Activated T-helper 1 cell treated with anti-CD3 and anti-CD28 coated beads, Interleukin-12 subunit alpha, Interleukin-12 subunit beta, Interleukin-2, Interleukin-4 antibody, amounts not matched to agents 30 ng/mL and 10 ng/mL and 1 ng/mL, durations not matched to agents 14 hours and 24 hours and 36 hours (primary cell): Measurements from ENCODE around the gene USP32. TPM values are rescaled to one million over a fixed set of nuclear protein-coding genes. Genes with fewer than 3 reads are reported as not detected.

Source experiments
- DNase-seq: peaks from one replicate; pipeline ENCODE4 v3.0.0; 2021; ENCODE audit warnings: low spot score
- H3K27ac Mint-ChIP-seq: one replicate; pipeline ENCODE4 v1.8.0; 2021; ENCODE audit warnings: mild to moderate bottlenecking, mixed read lengths
- H3K27me3 Mint-ChIP-seq: one replicate; pipeline ENCODE4 v1.8.0; 2022; ENCODE audit warnings: mild to moderate bottlenecking, moderate library complexity, mixed read lengths; ENCODE audit not compliant: insufficient read depth
- H3K36me3 Mint-ChIP-seq: one replicate; pipeline ENCODE4 v1.8.0; 2021; ENCODE audit warnings: low read depth, mixed read lengths
- H3K4me1 Mint-ChIP-seq: one replicate; pipeline ENCODE4 v1.8.0; 2021; ENCODE audit warnings: low read depth, mixed read lengths
- H3K4me3 Mint-ChIP-seq: one replicate; pipeline ENCODE4 v1.8.0; 2021; ENCODE audit warnings: mild to moderate bottlenecking, moderate library complexity, mixed read lengths
- H3K9me3 Mint-ChIP-seq: one replicate; pipeline ENCODE4 v1.8.0; 2021; ENCODE audit warnings: mixed read lengths
- intact Hi-C: fragments of 100-400 bp; cut with micrococcal nuclease; formaldehyde crosslinking; loops from one replicate; pipeline ENCODE4 v1.15.1; 2024
- total RNA-seq: library from RNA; stranded (reverse); gene quantifications from 2 replicates; pipeline ENCODE4 v1.2.3, GENCODE V29; 2022

USP32 gene
- total RNA-seq, 1 donor from 2014 or later: 30.5 TPM

DNA sequence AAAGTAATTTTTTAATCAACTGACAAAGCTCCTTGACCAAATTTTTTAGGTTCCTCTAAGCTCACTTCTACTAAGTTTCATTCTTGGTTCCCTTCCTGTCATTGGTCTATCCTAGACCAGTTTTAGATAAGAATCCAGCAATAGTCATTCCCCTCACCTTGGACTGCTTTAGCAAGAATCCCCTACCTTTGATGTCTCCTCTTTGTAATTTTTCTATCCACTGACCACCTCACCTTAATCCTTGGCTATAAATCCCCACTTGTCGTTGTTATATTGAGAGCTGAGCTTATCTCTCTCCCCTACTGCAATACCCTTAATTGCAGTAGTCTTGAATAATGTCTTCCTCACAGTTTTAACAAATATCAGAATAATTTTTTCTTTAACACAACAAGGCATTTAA, 107.2 kb downstream of the USP32 start:
- no peak for DNase-seq
- Mint-ChIP-seq H3K4me3 (no peak overlapping the region), H3K27me3 (no peaks in the 10 kb centered on the region), H3K27ac (no peak overlapping the region), H3K9me3 (no peaks in the 10 kb centered on the region), H3K4me1 (no peaks in the 10 kb centered on the region), H3K36me3 (peaks cover 8% of the 10 kb centered on the region)
- intact Hi-C loops: no loop called here

DNA sequence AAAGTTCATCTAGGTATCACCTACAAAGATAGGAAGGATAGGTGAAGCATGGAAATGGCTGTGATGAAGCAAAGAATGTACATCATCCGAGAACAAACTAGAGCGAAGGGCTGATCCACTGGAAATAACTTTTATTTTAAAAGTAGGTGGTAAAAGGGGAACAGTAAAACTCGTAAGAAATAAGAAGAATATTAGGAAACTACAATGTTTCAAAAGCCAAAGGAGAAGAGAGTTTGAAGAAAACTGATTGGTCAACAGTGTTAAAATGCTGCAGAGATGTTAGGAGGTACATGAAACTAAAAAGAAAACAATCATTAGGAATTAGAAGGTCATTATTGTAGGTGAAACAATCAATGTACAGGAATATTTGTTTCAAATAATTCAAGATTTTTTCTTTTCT, 108.1 kb downstream of the USP32 start:
- intact Hi-C loops: no loop called here
- H3K9me3 Mint-ChIP-seq: no peaks in the 10 kb centered on the region
- H3K4me1 Mint-ChIP-seq: no peaks in the 10 kb centered on the region
- H3K4me3 Mint-ChIP-seq: no peak overlapping the region
- no peak for DNase-seq
- H3K27ac Mint-ChIP-seq: no peak overlapping the region
- H3K36me3 Mint-ChIP-seq: peaks cover 8% of the 10 kb centered on the region
- H3K27me3 Mint-ChIP-seq: no peaks in the 10 kb centered on the region

DNA sequence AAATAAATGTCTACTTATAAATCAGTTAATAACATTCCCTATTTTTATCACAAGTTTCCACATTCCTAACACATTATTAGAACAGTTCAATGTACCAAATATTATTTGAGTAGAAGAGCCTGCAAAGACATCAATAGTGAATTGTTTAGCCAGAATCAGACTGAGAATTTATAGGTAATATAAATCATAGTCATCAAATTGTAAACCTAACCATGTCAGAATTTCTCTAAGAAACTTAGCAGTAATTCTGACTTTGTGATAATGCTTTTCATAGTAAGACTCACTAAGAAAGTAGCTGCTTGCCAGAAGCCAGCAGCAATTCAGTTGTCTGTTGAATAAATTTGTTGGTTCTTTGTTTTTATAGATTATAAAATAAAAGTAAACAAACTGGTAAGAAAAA, 111.3 kb downstream of the USP32 start:
- Mint-ChIP-seq H3K36me3 (peaks cover 5% of the 10 kb centered on the region), H3K4me3 (no peak overlapping the region), H3K27me3 (no peaks in the 10 kb centered on the region), H3K4me1 (peaks cover 6% of the 10 kb centered on the region), H3K27ac (no peak overlapping the region), H3K9me3 (no peaks in the 10 kb centered on the region)
- intact Hi-C loops: no loop called here
- DNase-seq: no peak

DNA sequence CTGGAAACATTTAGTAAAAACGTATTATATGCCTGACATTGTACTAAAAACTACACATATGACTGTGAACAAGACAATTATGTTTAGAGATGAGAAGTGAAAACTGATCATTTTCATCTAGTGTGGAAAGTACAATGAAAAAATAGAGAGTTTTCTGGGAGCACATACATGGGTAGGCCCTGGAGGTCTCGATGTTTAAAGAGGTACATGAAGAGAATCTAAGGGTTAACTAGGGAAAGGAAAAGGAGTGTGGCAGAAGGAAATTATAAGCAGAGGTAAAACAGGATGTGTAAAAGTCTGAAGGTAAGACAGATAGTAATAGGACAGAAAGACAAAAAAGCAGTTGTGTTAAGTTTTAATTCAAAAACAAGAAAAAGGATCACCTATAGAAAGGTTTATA, 113.7 kb downstream of the USP32 start:
- Mint-ChIP-seq H3K36me3 (peaks cover 1% of the 10 kb centered on the region), H3K9me3 (no peaks in the 10 kb centered on the region), H3K27me3 (no peaks in the 10 kb centered on the region), H3K4me3 (no peak overlapping the region), H3K27ac (no peak overlapping the region), H3K4me1 (peaks cover 6% of the 10 kb centered on the region)
- intact Hi-C loops: no loop called here
- DNase-seq: no peak

DNA sequence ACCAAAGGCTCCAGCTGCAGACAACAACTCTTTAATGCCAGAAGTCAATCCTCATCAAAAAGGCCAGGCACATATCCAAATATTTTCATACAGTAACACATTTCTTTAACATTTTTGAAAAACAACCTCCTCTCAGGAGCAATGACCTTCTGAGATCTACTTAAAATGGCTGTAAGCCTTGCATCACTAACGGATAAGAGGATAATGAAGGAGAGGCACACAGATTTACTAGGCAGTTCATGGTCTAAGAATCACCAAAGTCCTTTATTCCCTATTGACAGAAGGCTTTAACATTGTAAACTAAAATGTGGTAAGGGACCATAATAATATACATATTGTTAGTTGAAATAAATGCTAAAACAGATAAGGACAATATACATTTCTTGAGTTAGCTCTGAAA, 114.7 kb downstream of the USP32 start:
- Mint-ChIP-seq H3K9me3 (no peaks in the 10 kb centered on the region), H3K4me1 (peaks cover 6% of the 10 kb centered on the region), H3K36me3 (peaks cover 1% of the 10 kb centered on the region), H3K27me3 (no peaks in the 10 kb centered on the region), H3K4me3 (no peak overlapping the region), H3K27ac (no peak overlapping the region)
- intact Hi-C loops: no loop called here
- no peak for DNase-seq

DNA sequence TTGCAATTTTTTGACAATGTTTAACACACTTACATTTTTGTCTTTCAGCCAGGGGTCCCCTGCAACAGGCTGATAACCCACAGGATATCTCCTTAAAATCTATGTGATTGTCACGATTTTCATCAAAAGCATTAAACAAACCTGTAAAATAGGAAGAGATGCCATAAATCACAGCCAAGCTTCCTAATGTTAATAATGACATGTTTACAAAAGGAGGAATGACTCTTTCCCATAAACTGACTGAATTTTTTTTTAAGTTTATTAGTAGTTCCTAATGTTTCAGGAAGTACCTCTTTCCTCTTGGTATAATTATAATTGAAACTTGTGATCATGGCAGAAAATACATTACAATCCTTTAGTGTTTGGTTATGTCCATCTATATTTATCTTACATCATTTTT, 122.5 kb downstream of the USP32 start:
- intact Hi-C loops: no loop called here
- no peak overlapping the region for H3K4me3 Mint-ChIP-seq
- H3K27me3 Mint-ChIP-seq: no peaks in the 10 kb centered on the region
- no peaks in the 10 kb centered on the region for H3K9me3 Mint-ChIP-seq
- no peaks in the 10 kb centered on the region for H3K36me3 Mint-ChIP-seq
- no peaks in the 10 kb centered on the region for H3K4me1 Mint-ChIP-seq
- DNase-seq: no peak
- H3K27ac Mint-ChIP-seq: no peak overlapping the region

DNA sequence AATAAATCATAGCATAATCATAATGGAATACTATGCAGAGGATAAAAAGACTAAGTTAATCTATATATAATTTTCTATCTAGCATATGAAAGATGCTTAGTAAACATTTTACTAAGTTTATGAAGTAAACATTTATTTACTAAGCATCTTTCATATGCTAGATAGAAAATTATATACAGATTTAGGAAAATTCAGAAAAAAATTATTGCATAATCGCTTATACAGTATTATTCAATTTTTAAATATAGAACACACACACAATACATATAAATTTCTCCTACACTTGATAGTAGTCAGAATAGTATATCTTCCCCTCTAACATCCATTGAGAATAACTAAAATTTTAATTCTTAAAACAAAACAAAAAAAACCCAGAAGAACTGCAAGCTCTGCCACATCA, 131.4 kb downstream of the USP32 start:
- no peaks in the 10 kb centered on the region for H3K4me1 Mint-ChIP-seq
- intact Hi-C loops: no loop called here
- H3K9me3 Mint-ChIP-seq: no peaks in the 10 kb centered on the region
- no peak overlapping the region for H3K4me3 Mint-ChIP-seq
- no peak overlapping the region for H3K27ac Mint-ChIP-seq
- DNase-seq: no peak
- H3K27me3 Mint-ChIP-seq: no peaks in the 10 kb centered on the region
- H3K36me3 Mint-ChIP-seq: peaks cover 14% of the 10 kb centered on the region

DNA sequence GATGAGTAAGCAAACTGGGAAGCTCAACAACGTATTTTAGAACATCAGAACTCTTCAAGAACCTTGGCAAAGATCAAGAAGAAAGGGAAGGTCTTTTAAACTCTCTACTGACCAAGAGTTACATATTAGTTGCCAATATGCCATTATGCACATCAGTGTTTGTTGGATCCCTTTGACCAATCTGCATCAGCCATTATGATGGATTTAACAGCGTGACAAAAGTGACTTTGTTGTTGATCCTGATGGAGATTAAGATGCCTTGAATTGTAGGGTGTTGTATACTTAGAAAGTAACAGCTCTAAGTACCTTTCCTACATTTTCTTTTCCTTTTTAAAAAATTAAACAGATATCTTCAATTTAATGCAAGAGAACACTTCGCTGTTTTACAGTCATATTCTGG, 133.6 kb downstream of the USP32 start:
- no peak overlapping the region for H3K27ac Mint-ChIP-seq
- H3K9me3 Mint-ChIP-seq: no peaks in the 10 kb centered on the region
- H3K27me3 Mint-ChIP-seq: no peaks in the 10 kb centered on the region
- no peak for DNase-seq
- intact Hi-C loops: no loop called here
- no peaks in the 10 kb centered on the region for H3K4me1 Mint-ChIP-seq
- no peak overlapping the region for H3K4me3 Mint-ChIP-seq
- H3K36me3 Mint-ChIP-seq: peaks cover 12% of the 10 kb centered on the region

DNA sequence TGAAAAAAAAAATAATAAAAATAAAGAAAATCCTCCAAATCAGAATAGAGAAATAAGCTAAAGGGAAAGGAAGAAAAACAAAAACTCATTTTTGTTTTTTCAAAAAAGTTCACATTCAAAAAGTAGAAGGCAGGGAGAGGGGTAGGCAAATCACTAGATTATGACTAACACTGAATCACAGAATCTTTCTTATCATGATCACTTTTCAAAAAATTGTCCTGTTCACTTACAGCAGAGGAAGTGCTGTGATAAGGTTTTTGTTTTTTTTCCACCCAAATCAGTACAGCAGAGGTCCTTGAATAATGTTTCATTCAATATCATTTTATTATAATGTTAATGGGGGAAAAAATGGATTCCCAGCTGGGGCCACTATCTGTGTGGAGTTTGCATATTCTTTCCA, 135.8 kb downstream of the USP32 start:
- H3K36me3 Mint-ChIP-seq: peaks cover 12% of the 10 kb centered on the region
- no peak overlapping the region for H3K4me3 Mint-ChIP-seq
- no peaks in the 10 kb centered on the region for H3K4me1 Mint-ChIP-seq
- intact Hi-C loops: no loop called here
- H3K27me3 Mint-ChIP-seq: no peaks in the 10 kb centered on the region
- no peak overlapping the region for H3K27ac Mint-ChIP-seq
- DNase-seq: no peak
- H3K9me3 Mint-ChIP-seq: no peaks in the 10 kb centered on the region

DNA sequence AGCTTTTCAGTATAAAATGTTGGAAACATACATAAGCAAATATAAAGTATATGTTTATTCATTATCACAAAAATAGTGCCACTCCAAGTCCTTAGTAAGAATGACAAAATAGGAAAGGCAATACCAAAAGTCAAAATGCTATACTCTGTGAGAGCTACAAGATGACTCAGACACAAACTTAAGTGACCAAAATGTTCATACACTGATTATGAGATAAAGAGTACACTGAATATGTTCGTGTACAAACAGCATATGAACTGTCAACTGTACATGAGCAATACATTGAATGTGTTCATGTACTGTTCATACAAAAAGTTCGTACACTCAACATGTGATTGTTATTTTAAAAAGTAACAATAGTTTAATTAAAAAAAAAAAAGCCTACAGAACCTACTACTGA, 138.9 kb downstream of the USP32 start:
- DNase-seq: no peak
- Mint-ChIP-seq H3K9me3 (no peaks in the 10 kb centered on the region), H3K36me3 (peaks cover 15% of the 10 kb centered on the region), H3K4me3 (no peak overlapping the region), H3K27me3 (no peaks in the 10 kb centered on the region), H3K4me1 (no peaks in the 10 kb centered on the region), H3K27ac (no peak overlapping the region)
- intact Hi-C loops: no loop called here

DNA sequence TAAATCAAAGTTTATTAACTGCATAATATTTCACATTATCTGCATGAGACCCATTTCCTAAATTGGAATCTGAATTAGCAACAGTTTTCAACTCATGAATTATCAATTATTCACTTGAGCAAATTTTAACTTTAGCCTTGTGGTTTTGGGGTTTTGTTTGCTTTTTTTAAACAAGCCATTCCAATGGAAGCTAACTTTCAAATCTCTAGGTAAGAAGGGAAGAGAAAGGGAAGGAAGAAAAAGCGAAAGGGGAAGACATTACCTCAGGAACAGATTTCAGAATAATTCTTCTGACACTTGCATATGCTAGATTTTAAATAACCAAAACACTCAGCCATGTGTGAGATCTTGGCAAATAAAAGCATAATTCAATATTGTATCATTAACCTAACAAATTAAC, 139.5 kb downstream of the USP32 start:
- Mint-ChIP-seq H3K4me3 (no peak overlapping the region), H3K9me3 (no peaks in the 10 kb centered on the region), H3K36me3 (peaks cover 13% of the 10 kb centered on the region), H3K27me3 (no peaks in the 10 kb centered on the region), H3K27ac (no peak overlapping the region), H3K4me1 (no peaks in the 10 kb centered on the region)
- intact Hi-C loops: no loop called here
- no peak for DNase-seq

DNA sequence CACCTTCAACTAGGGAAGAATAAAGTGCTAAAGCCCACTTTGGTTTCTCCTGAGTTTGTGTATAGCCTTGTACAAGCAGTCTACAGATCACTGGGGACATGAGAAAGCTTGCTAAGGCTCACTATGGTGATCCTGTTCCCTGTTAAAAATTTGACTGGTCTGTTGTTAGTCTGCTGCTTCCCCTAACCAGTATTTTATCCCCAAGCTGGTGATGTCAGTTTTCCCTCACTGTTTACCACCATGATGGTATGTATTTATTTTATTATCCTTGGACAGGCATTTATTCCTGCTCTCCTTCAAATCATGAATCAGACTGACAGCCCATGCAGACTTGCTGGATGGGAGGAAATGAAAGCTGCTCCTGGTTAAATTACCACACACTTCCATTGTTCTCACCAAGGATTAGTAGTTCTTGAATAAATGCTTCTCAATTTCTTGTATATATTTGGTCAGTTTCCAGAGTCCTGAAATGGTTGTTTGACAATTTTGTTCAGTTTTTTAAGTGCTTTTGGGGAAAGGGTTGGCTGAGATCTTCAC, 142.6 kb downstream of the USP32 start:
- no peak for DNase-seq
- H3K4me3 Mint-ChIP-seq: no peak overlapping the region
- intact Hi-C loops: no loop called here
- H3K9me3 Mint-ChIP-seq: no peaks in the 10 kb centered on the region
- H3K27ac Mint-ChIP-seq: no peak overlapping the region
- no peaks in the 10 kb centered on the region for H3K27me3 Mint-ChIP-seq
- peaks cover 11% of the 10 kb centered on the region for H3K36me3 Mint-ChIP-seq
- no peaks in the 10 kb centered on the region for H3K4me1 Mint-ChIP-seq

DNA sequence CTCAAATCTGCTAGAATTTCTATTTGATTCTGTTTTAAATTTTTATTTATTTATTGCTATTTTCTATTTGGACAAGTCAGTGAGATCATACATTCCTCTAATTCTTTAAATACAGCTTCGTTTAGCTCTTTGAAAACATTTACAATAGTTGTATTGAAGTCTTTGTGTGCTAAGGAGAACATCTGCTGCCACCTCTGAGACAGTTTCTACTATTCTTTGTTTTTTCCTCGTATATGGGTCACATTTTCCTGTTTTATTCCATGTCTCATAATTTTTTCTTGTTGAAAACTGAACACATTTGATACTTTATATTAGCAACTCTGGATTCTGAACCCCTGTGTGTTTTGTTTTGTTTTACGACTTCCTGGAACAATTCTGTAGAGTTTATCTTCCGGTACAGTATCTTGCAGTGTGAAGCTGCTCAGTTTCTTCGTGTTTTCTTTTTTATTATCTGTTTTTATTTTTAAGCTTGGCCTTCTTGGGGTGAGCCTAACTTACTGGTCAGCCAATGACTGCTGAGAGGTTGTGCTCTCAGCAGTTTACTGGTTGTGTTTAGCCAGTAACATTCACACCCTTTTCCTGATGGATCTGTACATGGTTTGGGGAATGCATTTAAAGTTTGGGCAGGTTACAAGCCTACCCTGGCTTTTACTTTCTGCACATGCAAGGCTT, 143.2 kb downstream of the USP32 start:
- no peak overlapping the region for H3K27ac Mint-ChIP-seq
- intact Hi-C loops: no loop called here
- DNase-seq: no peak
- no peak overlapping the region for H3K4me3 Mint-ChIP-seq
- no peaks in the 10 kb centered on the region for H3K4me1 Mint-ChIP-seq
- H3K27me3 Mint-ChIP-seq: no peaks in the 10 kb centered on the region
- H3K36me3 Mint-ChIP-seq: peaks cover 11% of the 10 kb centered on the region
- no peaks in the 10 kb centered on the region for H3K9me3 Mint-ChIP-seq
